Measurements from ENCODE around the gene BOC. TPM values are rescaled to one million over a fixed set of nuclear protein-coding genes. Genes with fewer than 3 reads are reported as not detected.

BOC gene
- total and polyA plus RNA-seq, 2 of the 8 experiments (the other 6 are each of a cell fraction or from before 2014, with no cell fraction given): 6.9 to 9.3 TPM

- no peak overlapping the region for H2AK5ac ChIP-seq (ENCODE audit: low read depth, low read length)
- no peak overlapping the region for H3K9ac ChIP-seq (replicated peaks in 1 of 4; ENCODE audit: extremely low read depth in 1 of 4, low read depth in 3 of 4, low read length in 3 of 4)
- no peak overlapping the region for H3K14ac ChIP-seq (ENCODE audit: insufficient read length)
- peaks cover 3% of the 10 kb centered on the region; the same call in 1 of the 2 replicates for H3K23me2 ChIP-seq (ENCODE audit: low read depth, low read length)
- H2BK120ac ChIP-seq (replicated peaks; ENCODE audit: low read depth, low read length): no peak overlapping the region
- H3K18ac ChIP-seq (ENCODE audit: extremely low read depth, low read length): no peak overlapping the region
- no peak overlapping the region for H3K4ac ChIP-seq (replicated peaks; ENCODE audit: insufficient read length, low read depth, low read length)
- no peak overlapping the region for H2BK12ac ChIP-seq (ENCODE audit: low read depth, low read length)
- whole genome bisulfite sequencing, 2 experiments (ENCODE audit: extremely low coverage in 1 of 2, insufficient coverage in 1 of 2, insufficient read length in 1 of 2, insufficient replicate concordance in 2 of 2, low coverage in 1 of 2, low lambda C conversion rate in 2 of 2, missing lambda C conversion rate in 1 of 2): 78% methylated on average over 2 of the region's 2 CpGs; no CpG with 5 or more reads in 1 of the 2 experiments
- H3K4me2 ChIP-seq (ENCODE audit: insufficient read depth in 1 of 2, low read depth in 2 of 2, low read length in 2 of 2): no peak overlapping the region
- FAIRE-seq: no peak
- H2BK15ac ChIP-seq (ENCODE audit: low read length): no peak overlapping the region
- no peak overlapping the region for H4K8ac ChIP-seq (ENCODE audit: extremely low read depth, insufficient read depth, low read length)
- no peaks in the 10 kb centered on the region for H3K9me3 ChIP-seq (ENCODE audit: insufficient read depth in 2 of 2, low read depth in 1 of 2, low read length in 1 of 2)
- ChIA-PET CTCF (ENCODE audit: partially characterized antibody) (interaction anchor here (0.6 to 1.2 kb wide), 4 partner anchors 9 to 71 kb away, joined by 3 read pairs; no protein-coding TSS in a partner anchor), POLR2A (ENCODE audit: partially characterized antibody) (no interaction called here)
- no peaks in the 10 kb centered on the region for H3K79me2 ChIP-seq (ENCODE audit: control insufficient read depth in 1 of 2, insufficient read depth in 2 of 2, low read length in 2 of 2)
- H4K5ac ChIP-seq (ENCODE audit: insufficient read length, low read depth, low read length): no peak overlapping the region
- H3K56ac ChIP-seq (replicated peaks; ENCODE audit: insufficient read length, low read depth, low read length): no peak overlapping the region
- no peak overlapping the region for H2BK5ac ChIP-seq (ENCODE audit: low read depth, low read length)
- no peak overlapping the region for H2BK20ac ChIP-seq (ENCODE audit: low read length)
- no peaks in the 10 kb centered on the region for H3K79me1 ChIP-seq (ENCODE audit: low read depth, low read length)
- H3K4me3 ChIP-seq (ENCODE audit: extremely low read depth in 1 of 4, insufficient read depth in 2 of 4, low read depth in 3 of 4, low read length in 4 of 4): no peak overlapping the region
- H3K23ac ChIP-seq (ENCODE audit: insufficient read length): no peak overlapping the region
- no peak for DNase-seq (ENCODE audit: low read depth in 1 of 2, low spot score in 2 of 2)
- H3K27ac ChIP-seq (ENCODE audit: low read depth, low read length): no peak overlapping the region
- no peak overlapping the region for H4K91ac ChIP-seq (replicated peaks; ENCODE audit: insufficient read length, low read length)
- H3K36me3 ChIP-seq (ENCODE audit: control insufficient read depth in 2 of 4, insufficient read depth in 4 of 4, low read length in 3 of 4): no peaks in the 10 kb centered on the region
- no peaks in the 10 kb centered on the region for H4K20me1 ChIP-seq (replicated peaks in 1 of 2; ENCODE audit: control insufficient read depth in 1 of 2, insufficient read depth in 2 of 2, low read length in 2 of 2)
- no peaks in the 10 kb centered on the region for H3K27me3 ChIP-seq (replicated peaks in 1 of 4; ENCODE audit: control insufficient read depth in 3 of 4, extremely low read depth in 1 of 4, insufficient read depth in 3 of 4, low read length in 3 of 4)
- no peak overlapping the region for H2AFZ ChIP-seq (ENCODE audit: low read length)
- peaks cover 2 to 7% (median 3%) of the 10 kb centered on the region in 4 experiments; a peak in 4 of 7 replicates for H3K4me1 ChIP-seq (replicated peaks in 1 of 4; ENCODE audit: control insufficient read depth in 3 of 4, insufficient read depth in 4 of 4, low read length in 3 of 4)
- no peak for TF ChIP-seq SUZ12 (IDR thresholded peaks at IDR 0.05; ENCODE audit: low read length)
- no peak for TF ChIP-seq EGR1 (IDR thresholded peaks at IDR 0.05; ENCODE audit: borderline replicate concordance, low read depth, low read length)
- TF ChIP-seq, protein P1, sequence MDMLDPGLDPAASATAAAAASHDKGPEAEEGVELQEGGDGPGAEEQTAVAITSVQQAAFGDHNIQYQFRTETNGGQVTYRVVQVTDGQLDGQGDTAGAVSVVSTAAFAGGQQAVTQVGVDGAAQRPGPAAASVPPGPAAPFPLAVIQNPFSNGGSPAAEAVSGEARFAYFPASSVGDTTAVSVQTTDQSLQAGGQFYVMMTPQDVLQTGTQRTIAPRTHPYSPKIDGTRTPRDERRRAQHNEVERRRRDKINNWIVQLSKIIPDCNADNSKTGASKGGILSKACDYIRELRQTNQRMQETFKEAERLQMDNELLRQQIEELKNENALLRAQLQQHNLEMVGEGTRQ (IDR thresholded peaks at IDR 0.05; ENCODE audit: low read length): no peak
- no peak for TF ChIP-seq CREB1 (IDR thresholded peaks at IDR 0.05)
- no peak for TF ChIP-seq TAF1 (IDR thresholded peaks at IDR 0.05; ENCODE audit: low read depth, low read length)
- TF ChIP-seq SP2 (IDR thresholded peaks at IDR 0.05; ENCODE audit: low read length): no peak
- TF ChIP-seq ASH2L (IDR thresholded peaks at IDR 0.05; ENCODE audit: low read length): no peak
- TF ChIP-seq MAX (IDR thresholded peaks at IDR 0.05): no peak
- no peak for TF ChIP-seq BRCA1 (IDR thresholded peaks at IDR 0.05; ENCODE audit: low read depth, low read length)
- TF ChIP-seq SIN3A (conservative IDR thresholded peaks at IDR 0.05 in 1 of 2, IDR thresholded peaks at IDR 0.05 in 1 of 2; ENCODE audit: low read depth in 1 of 2, low read length in 2 of 2): no peak
- TF ChIP-seq SIRT6 (IDR thresholded peaks at IDR 0.05; ENCODE audit: low read length): no peak
These were observed 5.9 kb upstream of the BOC start for GRCh38 chr3:113205481-113205880.
